ENCODE measurements around the gene TEAD1.

Gene TEAD1

DNA sequence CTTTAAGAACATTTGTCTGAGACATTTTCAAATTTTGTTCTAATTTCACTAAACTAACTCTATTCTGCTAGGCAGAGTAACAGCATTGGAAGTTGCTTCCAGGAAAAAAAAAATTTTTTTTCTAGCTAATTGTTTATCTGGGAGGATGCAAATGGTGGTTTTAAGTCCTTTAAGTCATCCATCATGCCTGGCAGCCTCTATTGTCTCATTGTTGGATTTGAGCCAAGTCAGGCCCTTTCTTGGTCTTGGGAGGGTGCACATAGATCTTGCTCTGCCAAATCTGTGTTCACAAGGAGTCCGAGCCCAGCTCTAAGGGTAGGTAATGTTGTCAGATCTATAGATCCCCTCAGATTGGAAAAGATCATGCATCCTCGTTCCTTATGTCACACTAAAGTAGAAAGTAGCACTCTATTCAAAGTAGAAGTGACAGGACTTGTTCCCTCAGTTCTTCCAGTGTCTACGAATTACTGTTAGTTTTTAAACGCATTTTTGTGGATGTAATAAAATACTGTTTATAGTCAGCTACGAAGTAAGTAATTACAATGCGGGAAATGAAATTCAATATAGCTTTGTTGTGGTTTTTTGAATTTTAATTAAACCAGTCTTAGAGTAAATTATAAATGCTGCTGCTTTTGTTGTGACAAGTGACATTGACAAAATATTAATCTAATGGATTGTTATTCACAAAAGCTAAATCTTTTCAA is 168.9 kb downstream of the TEAD1 start:
- DNase-seq: peak; percentile 77

GRCh38 chr11:12845163-12845562 is 170.9 kb downstream of the TEAD1 start:
- DNase-seq: no peak

- DNase-seq: peak; percentile 86
Observed at GRCh38 chr11:12845739-12846358, 171.6 kb downstream of the TEAD1 start.

DNA sequence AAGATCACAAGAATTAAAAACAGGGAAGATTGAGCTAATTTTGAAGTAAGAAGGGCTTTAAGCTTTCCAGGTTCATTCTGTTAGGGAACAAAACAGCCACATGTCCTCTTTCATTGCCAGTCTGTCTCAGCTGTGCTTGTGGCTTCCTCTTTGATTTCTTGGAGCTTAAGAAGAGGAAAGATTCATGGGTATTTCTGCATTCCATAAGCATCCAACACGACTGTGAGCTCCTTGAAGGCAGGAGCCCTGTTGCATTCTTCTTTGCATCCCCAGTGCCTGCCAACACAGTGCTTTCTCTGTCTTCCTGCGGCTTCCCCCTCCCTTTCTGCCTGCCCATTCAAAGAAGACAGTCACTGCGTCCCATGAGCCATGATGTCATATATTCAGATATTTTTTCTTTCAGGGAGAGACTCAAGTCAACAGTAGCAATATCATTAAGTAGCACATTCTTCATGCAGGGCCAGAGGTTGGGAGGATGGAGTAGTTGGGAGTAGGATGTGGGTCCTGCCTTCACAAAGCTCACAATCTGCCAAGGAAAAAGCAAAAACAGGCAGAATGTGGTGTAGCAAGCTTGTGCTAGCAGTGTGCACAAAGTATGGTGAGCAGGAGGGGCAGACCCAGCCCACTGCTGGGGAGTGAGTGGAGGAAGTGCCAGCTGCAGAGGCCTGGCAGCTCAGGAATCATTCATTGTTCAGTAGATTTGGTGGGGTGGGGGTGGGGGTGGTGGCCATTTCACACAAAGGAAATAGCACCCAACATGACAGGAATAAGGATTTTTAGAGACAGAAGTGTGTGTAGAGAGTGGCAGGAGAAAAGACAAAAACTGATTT is 172.8 kb downstream of the TEAD1 start:
- DNase-seq: peak; percentile 45

DNA sequence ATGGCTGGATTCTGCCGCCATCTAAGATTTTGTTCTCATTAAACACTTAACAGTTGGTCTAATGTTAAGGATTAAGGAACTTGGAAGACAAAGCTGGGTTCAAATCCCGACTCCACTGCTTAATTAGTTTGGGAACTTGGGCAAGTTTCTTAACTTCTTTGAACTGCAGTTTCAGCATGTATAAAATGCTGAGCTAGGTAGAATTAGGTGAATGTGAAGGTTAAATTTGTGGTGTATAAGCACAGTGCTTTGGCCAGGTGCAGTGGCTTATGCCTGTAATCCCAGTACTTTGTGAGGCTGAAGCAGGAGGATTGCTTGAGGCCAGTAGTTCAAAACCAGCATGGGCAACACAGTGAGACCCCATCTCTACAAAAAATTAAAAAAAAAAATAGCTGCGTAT is 174.2 kb downstream of the TEAD1 start:
- DNase-seq: no peak

GRCh38 chr11:12853325-12853651 is 179.1 kb downstream of the TEAD1 start:
- DNase-seq: no peak

DNA sequence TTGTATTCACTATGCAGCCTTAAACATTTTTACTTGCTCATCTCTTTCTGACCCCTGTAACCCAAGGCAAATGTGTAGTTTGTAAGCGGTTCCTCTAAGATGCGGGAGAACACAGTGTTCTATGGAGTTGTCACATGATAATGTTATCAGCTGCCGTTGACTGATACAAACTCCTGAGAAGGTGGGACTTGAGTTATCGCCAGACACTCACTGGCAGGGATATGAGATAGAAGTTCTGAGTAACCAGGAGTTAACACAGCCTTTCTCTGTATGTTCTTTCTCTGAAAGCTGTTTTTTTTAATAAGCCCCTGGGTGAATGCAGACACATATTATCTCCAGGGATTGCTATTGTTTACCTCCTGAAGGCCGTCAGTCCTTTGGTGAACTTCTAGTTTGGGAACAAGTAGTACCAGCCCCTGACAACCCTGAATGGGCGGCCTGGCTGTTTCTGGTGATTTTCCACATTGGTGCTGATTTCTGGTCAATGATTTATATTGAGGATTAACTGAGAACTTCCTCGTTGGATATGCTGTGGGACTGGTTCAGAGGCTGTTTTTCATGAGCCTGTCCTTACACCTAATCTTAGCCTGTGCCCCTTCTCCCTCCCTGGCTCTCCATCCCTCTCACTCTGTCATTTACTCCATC is 179.6 kb downstream of the TEAD1 start:
- no peak for DNase-seq

GRCh38 chr11:12854297-12854661 is 180.1 kb downstream of the TEAD1 start:
- no peak for DNase-seq

- DNase-seq: no peak
Observed at GRCh38 chr11:12854829-12855228, 180.6 kb downstream of the TEAD1 start.

- no peak for DNase-seq
Observed at GRCh38 chr11:12856338-12856737, 182.1 kb downstream of the TEAD1 start.

DNA sequence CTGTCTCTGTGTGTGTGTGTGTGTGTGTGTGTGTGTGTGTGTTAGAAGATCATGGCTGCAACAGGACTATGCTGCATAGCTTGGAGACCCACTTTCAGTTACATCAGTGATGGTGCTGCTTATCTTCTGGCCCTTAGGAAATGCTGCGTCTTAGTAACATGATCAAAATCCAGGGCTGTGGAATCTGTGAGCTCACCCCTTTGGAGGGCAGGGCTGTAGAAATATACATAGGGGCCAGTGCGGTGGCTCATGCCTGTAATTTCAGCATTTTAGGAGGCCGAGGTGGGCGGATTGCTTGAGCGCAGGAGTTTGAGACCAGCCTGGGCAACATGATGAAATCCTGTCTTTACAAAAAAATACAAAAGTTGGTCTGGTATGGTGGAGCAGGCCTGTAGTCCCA is 183.4 kb downstream of the TEAD1 start:
- no peak for DNase-seq

DNA sequence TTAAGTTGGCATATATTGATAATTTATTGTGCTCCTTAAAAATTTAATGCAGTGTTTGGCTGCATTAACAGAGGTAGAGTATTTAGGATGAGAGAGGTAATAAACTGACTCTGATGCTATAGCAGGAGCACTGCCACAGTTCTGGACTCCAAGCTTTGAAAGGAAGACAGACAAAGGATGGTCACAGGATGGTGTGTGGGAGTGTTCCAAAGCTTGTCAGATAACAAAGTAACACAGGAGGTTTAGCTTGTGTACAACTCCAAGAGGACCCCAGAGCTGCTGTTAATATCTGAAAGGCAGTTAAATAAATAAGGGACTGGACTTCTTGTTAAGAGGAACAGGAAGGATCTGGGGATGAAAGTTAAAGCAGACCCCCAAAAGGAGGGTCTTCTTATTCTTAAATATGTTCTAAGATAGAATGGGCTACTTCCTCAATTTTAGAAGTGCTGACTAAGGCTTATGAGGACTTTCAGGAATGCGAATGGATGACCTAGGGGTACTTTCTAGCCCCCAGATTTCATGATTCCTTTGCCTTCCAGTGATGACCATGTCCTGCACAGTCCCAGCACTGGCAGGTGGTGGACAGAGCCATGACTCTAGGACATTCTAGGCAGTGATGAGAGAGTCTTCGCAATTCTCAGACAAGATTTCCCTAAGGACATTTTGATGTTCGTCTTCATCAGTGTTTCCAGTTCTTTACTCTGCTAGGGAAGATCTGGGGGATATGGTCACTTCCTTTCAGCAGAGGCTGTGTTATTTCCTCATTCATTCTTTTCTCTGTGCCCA is 185.8 kb downstream of the TEAD1 start:
- DNase-seq: no peak

DNA sequence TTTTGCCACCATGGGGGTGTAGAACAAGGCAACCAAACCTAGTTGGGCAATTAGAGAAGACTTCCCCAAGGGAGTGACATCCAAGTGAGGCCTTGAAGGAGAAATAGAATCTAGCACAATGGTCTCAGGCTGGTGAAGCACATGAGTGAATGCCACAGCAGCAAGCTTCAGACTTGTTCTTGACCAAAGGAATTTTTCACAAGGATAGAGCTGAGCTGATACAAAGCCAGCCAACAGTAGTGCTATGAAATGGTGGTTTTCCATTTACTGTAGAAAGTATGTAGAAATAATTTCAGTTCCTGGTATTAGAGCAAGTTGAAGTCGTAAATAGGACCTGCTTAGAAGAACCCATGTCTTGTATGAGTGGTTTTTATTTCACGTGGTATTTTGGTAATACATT is 186.6 kb downstream of the TEAD1 start:
- no peak for DNase-seq

- no peak for DNase-seq
Observed at GRCh38 chr11:12862696-12863469, 188.7 kb downstream of the TEAD1 start.

DNA sequence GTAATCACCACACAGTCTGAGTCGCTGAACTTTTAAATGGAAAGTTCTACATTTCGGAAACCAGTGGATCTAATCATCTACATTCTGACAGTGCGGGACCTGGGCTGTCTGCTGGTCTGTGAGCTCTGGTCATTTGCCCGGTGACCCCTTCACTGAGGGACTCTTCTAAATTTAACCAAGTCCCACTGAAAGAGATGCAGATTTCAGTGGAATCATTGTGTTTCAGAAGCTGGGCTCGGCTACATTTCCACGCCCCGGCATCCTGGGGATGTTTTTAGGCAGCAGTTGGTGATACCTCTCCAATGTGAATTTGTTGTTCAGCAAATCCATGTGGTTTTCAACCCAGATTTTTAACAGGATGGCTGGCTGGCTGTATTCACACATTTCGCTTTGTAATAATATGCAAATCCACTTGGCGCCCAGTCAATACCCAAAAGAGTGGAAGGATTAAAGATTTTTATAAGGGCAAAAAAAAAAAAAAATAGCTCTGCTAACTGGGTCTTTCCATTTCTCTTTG is 189.4 kb downstream of the TEAD1 start:
- DNase-seq: no peak

GRCh38 chr11:12864316-12865156 is 190.3 kb downstream of the TEAD1 start:
- DNase-seq: peak; percentile 86

GRCh38 chr11:12865863-12866595 is 191.8 kb downstream of the TEAD1 start:
- DNase-seq: no peak

GRCh38 chr11:12867531-12867930 is 193.3 kb downstream of the TEAD1 start:
- no peak for DNase-seq

GRCh38 chr11:12868315-12869073 is 194.3 kb downstream of the TEAD1 start:
- no peak for DNase-seq

All from NCI-H2029 treated with DMSO at 0.1 percent for 48 hours (cell line).